A549 (cell line): ENCODE measurements around the gene ABCC4. TPM values are rescaled to one million over a fixed set of nuclear protein-coding genes. Genes with fewer than 3 reads are reported as not detected.

Experiments
- ATAC-seq, 2 experiments: fragments of 200-7000 bp in 1 of 2; fragments of >200 bp in 1 of 2; cut with Nextera tagmentation in 1 of 2; cut with Tn5 transposase in 1 of 2; 3 replicates each; pipeline versions ENCODE4 v1.8.0 to v1.9.1; 2018 to 2020; ENCODE audit warnings: mild to moderate bottlenecking in 1 of 2, moderate library complexity in 1 of 2
- CTCF ChIA-PET: fragments of 300-600 bp; sonication (Branson Sonifier 250); formaldehyde crosslinking; extraction: SDS; loops from one replicate; lab custom pipeline; 2021; ENCODE audit warnings: antibody characterized with exemption, inconsistent platforms; lab: Yijun Ruan, JAX
- POLR2A ChIA-PET: fragments of 350-600 bp; formaldehyde crosslinking; extraction: SDS; loops from one replicate; lab custom pipeline; 2021; ENCODE audit warnings: antibody characterized with exemption, inconsistent platforms; lab: Yijun Ruan, JAX
- DNase-seq, 2 experiments: peaks; one replicate each; pipeline versions ENCODE4 v3.0.0 to v3.0.0-alpha.2; 2011 to 2016; ENCODE audit warnings: low read depth in 1 of 2, low spot score in 1 of 2
- FAIRE-seq: peaks from 2 replicates; lab custom pipeline; 2011; peaks lifted over from hg19 to GRCh38; lab: Jason Lieb, UNC
- H3K27ac ChIP-seq, 2 experiments: fragments of >200 bp; sonication (Bioruptor Twin); formaldehyde crosslinking; 3 replicates each; pipeline ENCODE4 v1.5.1; 2016 to 2017
- H3K4me1 ChIP-seq: fragments of >200 bp; sonication (Bioruptor Twin); formaldehyde crosslinking; 3 replicates; pipeline ENCODE4 v1.6.1; 2016
- H3K4me2 ChIP-seq: fragments of >200 bp; sonication (Bioruptor Twin); formaldehyde crosslinking; 3 replicates; pipeline ENCODE4 v1.6.1; 2016
- H3K4me3 ChIP-seq: fragments of >200 bp; sonication (Bioruptor Twin); formaldehyde crosslinking; 3 replicates; pipeline ENCODE4 v1.5.1; 2016
- H3K9me3 ChIP-seq: fragments of >200 bp; sonication (Bioruptor Twin); formaldehyde crosslinking; 3 replicates; pipeline ENCODE4 v1.6.1; 2016
- CHD2 ChIP-seq: fragments of 150-350 bp; IDR thresholded peaks from 2 replicates; pipeline ENCODE4 v1.6.1; 2014; ENCODE audit warnings: low read length; ENCODE audit not compliant: partially characterized antibody
- CHD4 ChIP-seq: fragments of 200-600 bp; sonication (generic); IDR thresholded peaks from 2 replicates; pipeline ENCODE4 v1.6.1; 2016; ENCODE audit warnings: antibody characterized with exemption, mild to moderate bottlenecking, borderline replicate concordance
- HDAC2 ChIP-seq: fragments of 200-600 bp; sonication (generic); IDR thresholded peaks from 2 replicates; pipeline ENCODE4 v1.6.1; 2016
- HEYL ChIP-seq: fragments of 250-450 bp; sonication (Bioruptor Pico); IDR thresholded peaks from 2 replicates; pipeline ENCODE4 v1.8.0; 2021; ENCODE audit warnings: mild to moderate bottlenecking, moderate library complexity
- JUNB ChIP-seq: fragments of >200 bp; sonication (Bioruptor Twin); formaldehyde crosslinking; IDR thresholded peaks from 2 replicates; pipeline ENCODE4 v1.6.1; 2016
- KDM1A ChIP-seq: fragments of 200-600 bp; sonication (generic); IDR thresholded peaks from 2 replicates; pipeline ENCODE4 v1.6.1; 2016; ENCODE audit warnings: low read depth, mild to moderate bottlenecking
- MAFK ChIP-seq: fragments of 450-650 bp; IDR thresholded peaks from 2 replicates; pipeline ENCODE4 v1.6.1; 2014; ENCODE audit not compliant: partially characterized antibody
- MAZ ChIP-seq: fragments of 150-350 bp; IDR thresholded peaks from 2 replicates; pipeline ENCODE4 v1.6.1; 2014; ENCODE audit warnings: antibody characterized with exemption, low read depth, low read length, borderline replicate concordance
- MYC ChIP-seq: IDR thresholded peaks from 2 replicates; pipeline ENCODE4 v1.6.1; 2012; ENCODE audit warnings: mild to moderate bottlenecking, inconsistent platforms, low read length, improper control_type of control experiment, borderline replicate concordance
- NPAS2 ChIP-seq: fragments of 250-450 bp; sonication (Bioruptor Pico); IDR thresholded peaks from 2 replicates; pipeline ENCODE4 v1.8.0; 2022; ENCODE audit warnings: mild to moderate bottlenecking, moderate library complexity, borderline replicate concordance
- NR3C1 ChIP-seq: fragments of >200 bp; sonication (Bioruptor Twin); formaldehyde crosslinking; IDR thresholded peaks from 3 replicates; pipeline ENCODE4 v1.6.1; 2017
- POLR2A ChIP-seq: IDR thresholded peaks from 2 replicates; pipeline ENCODE4 v1.6.1; 2012; ENCODE audit warnings: mild to moderate bottlenecking, low read length
- POLR2AphosphoS2 ChIP-seq: conservative IDR thresholded peaks from 2 replicates; pipeline ENCODE4 v1.6.1; 2012; ENCODE audit warnings: low read length, improper control_type of control experiment, inconsistent platforms
- RAD21 ChIP-seq, 2 experiments: fragments of >200 bp in 1 of 2; sonication (Bioruptor Twin) in 1 of 2; formaldehyde crosslinking in 1 of 2; IDR thresholded peaks in 1 of 2; conservative IDR thresholded peaks in 1 of 2; 2 replicates in 1 of 2; 3 replicates in 1 of 2; pipeline ENCODE4 v1.6.1; 2012 to 2018; ENCODE audit warnings: inconsistent platforms in 1 of 2
- REST ChIP-seq: fragments of 200-600 bp; sonication (generic); IDR thresholded peaks from 2 replicates; pipeline ENCODE4 v1.6.1; 2016; ENCODE audit warnings: antibody characterized with exemption, mild to moderate bottlenecking, moderate library complexity
- RNF2 ChIP-seq: fragments of 200-600 bp; sonication (generic); IDR thresholded peaks from 2 replicates; pipeline ENCODE4 v1.6.1; 2016; ENCODE audit warnings: low read depth, mild to moderate bottlenecking, antibody characterized with exemption, moderate library complexity, borderline replicate concordance
- SREBF2 ChIP-seq: fragments of 450-650 bp; IDR thresholded peaks from 2 replicates; pipeline ENCODE4 v1.6.1; 2014; ENCODE audit warnings: mild to moderate bottlenecking, moderate library complexity
- WGBS: methylation state at CpG from one replicate; pipeline ENCODE4 v1.1.6; 2017; ENCODE audit errors: missing lambda C conversion rate; 5-methylcytosine and 5-hydroxymethylcytosine counted together
- polyA plus RNA-seq, 4 experiments: library from polyadenylated mRNA; depleted of rRNA in 3 of 4; stranded (reverse); fragments of >200 nt; fragmentation: RNase III in 1 of 4; extraction: RNeasy Plus Mini Kit Qiagen cat#74134 plus additional on column Dnase treatment in 1 of 4; gene quantifications; 2 replicates in 3 of 4; 3 replicates in 1 of 4; pipeline ENCODE4 v1.2.3, GENCODE V29; 2011 to 2017
- TF ChIP-seq, protein P1 (sequence below): fragments of >200 bp; sonication (Bioruptor Twin); formaldehyde crosslinking; IDR thresholded peaks from 3 replicates; pipeline ENCODE4 v1.5.1; 2016
- TF ChIP-seq, protein P2 (sequence below): IDR thresholded peaks from 2 replicates; pipeline ENCODE4 v1.6.1; 2012; ENCODE audit warnings: low read depth, borderline replicate concordance

The ABCC4 gene
- polyA plus RNA-seq, 2 of the 4 experiments (the other 2 are of a cell fraction): 23.5 to 56.2 TPM

DNA sequence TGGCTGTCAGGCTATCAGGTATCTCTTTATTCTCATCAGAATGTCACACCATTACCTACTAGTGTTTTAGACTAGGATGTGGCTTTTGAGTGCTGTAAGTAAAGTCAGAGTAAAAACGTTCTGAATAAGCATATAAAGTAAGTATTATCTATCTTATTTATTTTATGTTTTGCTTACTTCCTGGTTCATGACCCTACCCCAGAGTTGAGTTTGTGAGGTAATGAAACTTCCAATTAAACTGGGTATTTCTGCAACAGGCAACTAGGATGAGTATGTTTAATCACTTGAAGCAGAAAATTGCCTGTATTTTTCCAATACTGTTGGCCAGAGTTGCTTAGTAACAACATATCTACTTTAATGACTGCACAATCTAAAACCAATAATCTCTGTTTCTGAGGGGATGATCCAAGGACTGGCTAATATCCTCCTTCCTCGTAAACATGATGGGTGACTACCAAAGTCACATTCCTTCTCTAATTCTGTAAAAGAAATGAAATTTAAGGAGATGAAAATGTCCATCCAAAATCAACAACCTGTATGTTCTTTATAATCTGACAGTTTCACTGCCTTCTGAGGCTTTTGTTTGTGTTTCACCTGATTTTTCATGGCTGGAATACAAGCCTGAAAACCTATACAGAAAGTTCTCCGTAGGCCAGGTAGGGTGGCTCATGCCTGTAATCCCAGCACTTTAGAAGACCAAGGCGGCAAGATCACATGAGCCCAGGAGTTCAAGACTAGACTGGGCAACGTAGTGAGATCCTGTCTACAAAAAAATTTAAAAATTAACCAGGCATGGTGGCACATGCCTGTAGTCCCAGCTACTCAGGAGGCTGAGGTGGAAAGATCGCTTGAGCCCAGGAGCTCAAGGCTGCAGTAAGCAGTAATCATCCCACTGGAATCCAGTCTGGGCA is 83.1 kb downstream of the ABCC4 start:
- TF ChIP-seq HEYL (CRISPR knock-in tag) (no peak), REST (no peak)
- TF ChIP-seq, all 56 proteins: peak for 0
- ChIA-PET POLR2A (no interaction called here), CTCF (interaction anchor here (1.2 kb wide), 1 partner anchor 163 kb away, joined by 4 read pairs; no protein-coding TSS in a partner anchor)
- no peaks in the 10 kb centered on the region for H3K9me3 ChIP-seq
- H3K4me1 ChIP-seq: peaks cover 36% of the 10 kb centered on the region
- WGBS: 63% methylated on average over 6 of the region's 6 CpGs
- no peak for FAIRE-seq
- no peak overlapping the region for H3K4me3 ChIP-seq
- peak overlapping the region; percentile 20; a peak in 3 of 6 replicates for H3K27ac ChIP-seq
- ATAC-seq: no peak
- peak overlapping the region; percentile 35; the same call in 2 of the 3 replicates for H3K4me2 ChIP-seq
- DNase-seq: peak in 1 of 2 experiments; percentile 15

DNA sequence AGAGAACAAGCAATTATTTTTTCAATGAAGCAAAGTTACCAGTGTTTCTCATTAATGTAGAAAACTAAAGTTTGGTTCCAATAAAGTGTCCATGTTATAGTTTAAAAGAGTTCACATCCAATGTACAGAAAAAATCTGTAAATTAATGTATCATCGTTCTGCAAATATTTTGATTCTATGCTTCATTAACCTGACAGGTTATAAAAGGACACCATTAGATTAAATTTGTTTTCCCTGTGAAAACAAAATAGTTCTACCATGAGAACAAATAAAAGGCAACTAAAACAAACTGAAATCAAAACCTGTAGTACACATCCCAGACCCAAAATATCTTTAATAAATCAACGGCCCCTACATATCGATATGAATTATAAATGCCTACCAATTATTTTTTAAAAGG is 85.1 kb downstream of the ABCC4 start:
- peak overlapping the region; percentile 34; the same call in 1 of the 3 replicates for H3K4me2 ChIP-seq
- no peak for ATAC-seq
- TF ChIP-seq MYC (no peak), REST (no peak), NPAS2 (no peak), CHD4 (no peak), MAFK (no peak), KDM1A (no peak), MAZ (no peak)
- TF ChIP-seq, all 56 proteins: peak for 0
- Histone ChIP-seq H3K4me1 (peaks cover 28% of the 10 kb centered on the region), H3K27ac (no peak overlapping the region), H3K9me3 (no peaks in the 10 kb centered on the region), H3K4me3 (no peak overlapping the region)
- ChIA-PET POLR2A (no interaction called here), CTCF (interaction anchor here (0.7 to 2.1 kb wide), 3 partner anchors 27 to 188 kb away, joined by 3 to 6 read pairs (median 4); no protein-coding TSS in a partner anchor)
- 52% methylated on average over 3 of the region's 3 CpGs for WGBS
- FAIRE-seq (no peak), DNase-seq (no peak)

DNA sequence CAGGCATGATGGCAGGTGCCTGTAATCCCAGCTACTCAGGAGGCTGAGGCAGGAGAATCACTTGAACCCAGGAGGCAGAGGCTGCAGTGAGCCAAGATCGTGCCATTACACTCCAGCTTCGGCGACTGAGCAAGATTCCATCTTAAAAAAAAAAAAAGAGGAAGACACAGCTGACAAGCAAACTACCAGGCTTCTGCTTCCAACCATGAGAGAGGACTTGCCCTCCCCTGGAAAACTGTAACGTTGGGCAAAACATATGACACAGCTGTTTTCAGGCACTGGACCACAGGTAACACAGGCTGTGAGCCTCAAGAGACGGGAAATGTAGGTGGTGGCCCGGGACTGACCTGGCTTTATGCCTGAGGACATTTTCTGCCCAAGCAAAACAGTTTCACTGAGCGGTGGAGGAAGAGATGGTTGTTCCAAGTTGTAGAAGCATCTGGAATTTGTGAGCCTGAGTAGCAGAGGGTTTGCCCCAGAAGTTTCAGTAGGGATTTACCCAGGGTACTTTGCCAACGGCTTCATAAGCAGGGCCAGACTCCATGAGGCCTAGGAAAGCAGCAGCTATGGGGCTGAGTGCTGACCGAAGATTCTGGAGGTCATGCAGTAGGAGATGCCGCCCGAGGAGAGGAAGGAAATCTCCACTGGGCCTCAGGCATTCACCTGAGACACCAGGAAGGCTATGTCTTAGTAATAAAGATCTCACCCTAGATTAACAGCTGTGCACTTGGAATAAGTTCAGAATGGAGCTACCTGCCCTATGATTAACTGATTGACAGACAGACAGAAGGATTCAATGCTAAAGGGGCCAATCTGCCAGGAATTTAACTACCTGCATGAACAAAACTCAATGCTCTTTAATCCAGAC is 88.0 kb downstream of the ABCC4 start:
- DNase-seq (no peak), ATAC-seq (no peak), FAIRE-seq (no peak)
- POLR2A ChIA-PET: no interaction called here
- Histone ChIP-seq H3K4me3 (no peak overlapping the region), H3K9me3 (no peaks in the 10 kb centered on the region), H3K4me2 (no peak overlapping the region)
- WGBS: 79% methylated on average over 7 of the region's 11 CpGs
- TF ChIP-seq, protein P1, sequence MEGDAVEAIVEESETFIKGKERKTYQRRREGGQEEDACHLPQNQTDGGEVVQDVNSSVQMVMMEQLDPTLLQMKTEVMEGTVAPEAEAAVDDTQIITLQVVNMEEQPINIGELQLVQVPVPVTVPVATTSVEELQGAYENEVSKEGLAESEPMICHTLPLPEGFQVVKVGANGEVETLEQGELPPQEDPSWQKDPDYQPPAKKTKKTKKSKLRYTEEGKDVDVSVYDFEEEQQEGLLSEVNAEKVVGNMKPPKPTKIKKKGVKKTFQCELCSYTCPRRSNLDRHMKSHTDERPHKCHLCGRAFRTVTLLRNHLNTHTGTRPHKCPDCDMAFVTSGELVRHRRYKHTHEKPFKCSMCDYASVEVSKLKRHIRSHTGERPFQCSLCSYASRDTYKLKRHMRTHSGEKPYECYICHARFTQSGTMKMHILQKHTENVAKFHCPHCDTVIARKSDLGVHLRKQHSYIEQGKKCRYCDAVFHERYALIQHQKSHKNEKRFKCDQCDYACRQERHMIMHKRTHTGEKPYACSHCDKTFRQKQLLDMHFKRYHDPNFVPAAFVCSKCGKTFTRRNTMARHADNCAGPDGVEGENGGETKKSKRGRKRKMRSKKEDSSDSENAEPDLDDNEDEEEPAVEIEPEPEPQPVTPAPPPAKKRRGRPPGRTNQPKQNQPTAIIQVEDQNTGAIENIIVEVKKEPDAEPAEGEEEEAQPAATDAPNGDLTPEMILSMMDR: no peak
- TF ChIP-seq JUNB: no peak
- TF ChIP-seq NR3C1: no peak
- TF ChIP-seq CHD2: no peak
- TF ChIP-seq HDAC2: no peak
- no peak for TF ChIP-seq POLR2AphosphoS2
- TF ChIP-seq SREBF2: no peak
- TF ChIP-seq, protein P2, sequence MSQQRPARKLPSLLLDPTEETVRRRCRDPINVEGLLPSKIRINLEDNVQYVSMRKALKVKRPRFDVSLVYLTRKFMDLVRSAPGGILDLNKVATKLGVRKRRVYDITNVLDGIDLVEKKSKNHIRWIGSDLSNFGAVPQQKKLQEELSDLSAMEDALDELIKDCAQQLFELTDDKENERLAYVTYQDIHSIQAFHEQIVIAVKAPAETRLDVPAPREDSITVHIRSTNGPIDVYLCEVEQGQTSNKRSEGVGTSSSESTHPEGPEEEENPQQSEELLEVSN: no peak
- no peak for TF ChIP-seq MYC
- no peak for TF ChIP-seq RNF2
- no peak for TF ChIP-seq HEYL (CRISPR knock-in tag)
- TF ChIP-seq POLR2A: no peak
- no peak for TF ChIP-seq RAD21 (conservative IDR thresholded peaks at IDR 0.05 in 1 of 2, IDR thresholded peaks at IDR 0.05 in 1 of 2)
- TF ChIP-seq, all 56 proteins: peak for 0
- Histone ChIP-seq H3K27ac (no peak overlapping the region), H3K4me1 (peaks cover 21% of the 10 kb centered on the region)
- CTCF ChIA-PET: interaction anchor here (0.5 to 1.4 kb wide), 2 partner anchors 23 to 259 kb away, joined by 3 read pairs; no protein-coding TSS in a partner anchor
